ENCODE measurements around the gene JAZF1.
"Not testable (repeated sequence)": the region's sequence is repeated elsewhere in the genome, so short reads cannot be mapped to it uniquely, and the experiment has no call there.

Gene JAZF1

GRCh38 chr7:27895551-27895950 lies 285.0 kb downstream of the JAZF1 start:
- no peak for DNase-seq

GRCh38 chr7:27890205-27890849 lies 290.3 kb downstream of the JAZF1 start:
- no peak for DNase-seq

GRCh38 chr7:27889800-27890199 lies 290.8 kb downstream of the JAZF1 start:
- no peak for DNase-seq

GRCh38 chr7:27888736-27889135 lies 291.9 kb downstream of the JAZF1 start:
- no peak for DNase-seq

- not testable (repeated sequence) for DNase-seq
These were observed 293.9 kb downstream of the JAZF1 start for GRCh38 chr7:27886710-27887109.

- no peak for DNase-seq
These were observed 294.9 kb downstream of the JAZF1 start for GRCh38 chr7:27885652-27886051.

- DNase-seq = no peak
These were observed 296.9 kb downstream of the JAZF1 start for GRCh38 chr7:27883696-27884095.

GRCh38 chr7:27876756-27877155 lies 303.8 kb downstream of the JAZF1 start:
- no peak for DNase-seq

- DNase-seq = no peak
These were observed 304.8 kb downstream of the JAZF1 start for GRCh38 chr7:27875832-27876231.

- DNase-seq = no peak
These were observed 305.5 kb downstream of the JAZF1 start for GRCh38 chr7:27875061-27875460.

GRCh38 chr7:27873981-27874957 lies 306.3 kb downstream of the JAZF1 start:
- no peak for DNase-seq

GRCh38 chr7:27872356-27873275 lies 308.0 kb downstream of the JAZF1 start:
- DNase-seq = no peak

- DNase-seq = no peak
These were observed 308.7 kb downstream of the JAZF1 start for GRCh38 chr7:27871866-27872265.

- no peak for DNase-seq
These were observed 309.5 kb downstream of the JAZF1 start for GRCh38 chr7:27871086-27871485.

- DNase-seq = no peak
These were observed 310.0 kb downstream of the JAZF1 start for GRCh38 chr7:27870595-27870994.

GRCh38 chr7:27869056-27869455 lies 311.5 kb downstream of the JAZF1 start:
- DNase-seq = no peak

- DNase-seq = no peak
These were observed 312.5 kb downstream of the JAZF1 start for GRCh38 chr7:27868131-27868550.

- no peak for DNase-seq
These were observed 313.5 kb downstream of the JAZF1 start for GRCh38 chr7:27866828-27867672.

- no peak for DNase-seq
These were observed 314.3 kb downstream of the JAZF1 start for GRCh38 chr7:27866256-27866655.

- DNase-seq = no peak
These were observed 316.7 kb downstream of the JAZF1 start for GRCh38 chr7:27863880-27864279.

- no peak for DNase-seq
These were observed 318.8 kb downstream of the JAZF1 start for GRCh38 chr7:27861747-27862146.

- no peak for DNase-seq
These were observed 319.8 kb downstream of the JAZF1 start for GRCh38 chr7:27860800-27861199.

Data from activated CD8-positive, alpha-beta memory T cell treated with anti-CD3 and anti-CD28 coated beads, Interleukin-2, amount 50 U/mL, for 48 hours (primary cell).